ENCODE results near the gene UBXN6.

Gene UBXN6

DNA sequence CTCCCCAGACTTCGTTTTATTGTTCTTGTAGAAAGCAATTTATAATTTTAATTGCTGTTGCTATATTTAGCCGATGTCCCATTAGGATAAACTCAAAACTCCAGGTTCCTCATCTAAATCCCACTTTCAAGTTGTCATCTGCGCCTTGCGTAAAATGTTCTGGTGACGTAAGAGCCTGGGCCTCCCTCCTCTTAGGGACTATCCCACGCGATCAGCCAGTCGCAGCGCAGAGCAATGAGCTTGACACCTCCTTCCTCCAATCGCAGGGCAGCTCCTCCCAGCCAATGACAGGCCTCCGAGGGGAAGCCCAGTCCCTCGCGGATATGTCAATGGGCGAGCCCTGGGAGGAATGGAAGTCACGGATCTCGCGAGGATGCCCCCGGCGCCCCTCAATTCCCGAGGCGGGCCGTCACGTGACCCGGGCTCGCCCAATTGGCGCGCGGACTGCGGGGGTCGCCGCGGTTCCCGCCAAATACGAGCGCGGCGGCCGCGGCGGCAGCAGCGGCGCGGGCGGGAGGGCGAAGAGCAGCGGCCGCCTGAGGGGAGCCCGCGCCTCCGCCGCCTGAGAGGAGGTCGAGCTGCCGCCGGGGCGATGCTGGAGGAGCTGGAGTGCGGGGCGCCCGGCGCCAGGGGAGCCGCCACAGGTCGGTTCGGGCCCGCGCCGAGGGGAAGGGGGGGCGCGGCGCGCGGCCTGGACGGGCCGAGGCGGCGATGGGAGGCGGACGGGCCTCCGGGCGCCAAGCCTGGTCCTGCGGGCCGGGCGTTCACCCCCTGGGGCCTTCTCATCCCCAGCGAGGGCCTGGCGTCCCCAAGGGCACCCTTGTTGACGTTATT, 55.2 kb downstream of the UBXN6 start, which contains the start of gene CHAF1A:
Gene CHAF1A, plus strand, starts transcription at position 470 of the 834 bp plus-strand sequence. Its CDS starts 123 bp downstream, at position 593.
- DNase-seq = peak; percentile 100

DNA sequence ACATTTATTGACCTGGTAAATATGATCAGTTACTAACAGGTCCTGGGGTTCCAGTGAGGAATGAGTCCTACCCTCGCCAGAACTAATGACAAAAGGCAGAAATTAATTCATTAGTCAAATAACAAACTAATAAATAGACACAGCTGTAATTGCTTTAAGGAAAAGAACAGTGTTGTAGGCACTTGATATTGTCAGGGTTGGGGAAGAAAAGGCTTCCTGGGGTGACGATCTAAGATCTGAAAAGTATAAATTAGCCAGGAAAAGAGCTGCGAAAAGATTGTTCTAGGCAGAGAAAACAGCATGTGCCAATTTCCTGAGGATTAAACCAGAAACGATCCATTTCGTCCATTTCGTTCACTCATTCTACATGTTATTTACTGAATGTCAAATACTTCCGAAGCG, 55.8 kb downstream of the UBXN6 start:
- no peak for DNase-seq

DNA sequence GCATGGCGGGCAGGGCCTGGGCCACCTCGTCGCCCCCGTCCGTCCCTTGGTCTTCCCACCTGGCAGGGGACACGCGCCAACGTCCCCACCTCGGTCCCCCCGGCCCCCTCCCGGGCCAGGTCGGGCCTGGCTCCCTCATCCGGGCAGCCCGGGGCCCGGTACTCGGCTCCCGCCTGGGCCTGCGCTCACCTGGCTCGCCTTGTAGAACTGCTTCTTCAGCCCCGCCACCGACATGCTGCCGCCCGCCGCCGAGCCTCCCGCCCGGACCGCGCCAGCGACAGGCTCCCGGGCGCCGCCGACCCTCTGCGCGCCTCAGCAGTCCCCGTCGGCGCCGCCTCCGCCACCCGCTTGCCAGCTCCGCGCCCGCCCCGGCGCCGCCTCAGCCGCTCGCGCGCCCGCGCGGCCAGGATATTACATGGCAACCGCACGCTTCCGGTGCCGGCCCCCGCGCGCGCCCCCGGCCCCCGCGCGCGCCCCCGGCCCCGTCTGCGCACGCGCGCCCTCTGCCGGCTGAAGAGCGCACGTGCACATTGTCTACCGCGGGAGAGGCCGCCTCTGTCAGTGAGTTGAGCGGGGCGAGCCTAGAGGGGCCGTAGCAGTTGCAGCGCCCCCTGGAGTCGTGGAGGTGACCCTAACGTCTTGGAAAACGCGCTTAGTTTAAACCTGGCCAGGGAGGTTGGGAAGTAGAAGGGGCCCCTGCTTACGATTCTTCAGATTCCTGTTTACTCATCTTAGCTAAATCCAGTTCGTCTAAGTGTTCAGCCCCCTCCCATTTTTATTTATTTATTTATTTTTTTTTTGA, 57.3 kb downstream of the UBXN6 start, which contains the start of gene SH3GL1:
Gene SH3GL1, minus strand, starts transcription at position 413 of the 802 bp plus-strand sequence. Its CDS starts 179 bp downstream, at position 234.
- peak; percentile 92 for DNase-seq

DNA sequence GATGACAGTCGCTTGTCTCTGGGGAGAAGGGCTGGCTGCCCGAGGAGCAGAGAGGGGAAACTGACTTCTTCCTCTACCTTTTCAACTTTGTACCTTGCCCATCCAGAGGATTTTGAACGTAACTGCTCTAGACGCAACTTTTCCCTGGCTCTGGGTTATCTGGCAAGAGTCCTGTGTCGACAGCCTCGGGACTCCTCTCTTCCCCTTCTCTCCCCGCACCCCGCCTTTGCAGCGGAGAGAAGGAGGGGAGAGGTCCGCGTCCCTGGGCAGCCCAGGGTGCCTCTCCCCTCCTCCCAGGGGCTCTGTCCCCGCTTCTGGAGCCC, 57.8 kb downstream of the UBXN6 start:
- no peak for DNase-seq

DNA sequence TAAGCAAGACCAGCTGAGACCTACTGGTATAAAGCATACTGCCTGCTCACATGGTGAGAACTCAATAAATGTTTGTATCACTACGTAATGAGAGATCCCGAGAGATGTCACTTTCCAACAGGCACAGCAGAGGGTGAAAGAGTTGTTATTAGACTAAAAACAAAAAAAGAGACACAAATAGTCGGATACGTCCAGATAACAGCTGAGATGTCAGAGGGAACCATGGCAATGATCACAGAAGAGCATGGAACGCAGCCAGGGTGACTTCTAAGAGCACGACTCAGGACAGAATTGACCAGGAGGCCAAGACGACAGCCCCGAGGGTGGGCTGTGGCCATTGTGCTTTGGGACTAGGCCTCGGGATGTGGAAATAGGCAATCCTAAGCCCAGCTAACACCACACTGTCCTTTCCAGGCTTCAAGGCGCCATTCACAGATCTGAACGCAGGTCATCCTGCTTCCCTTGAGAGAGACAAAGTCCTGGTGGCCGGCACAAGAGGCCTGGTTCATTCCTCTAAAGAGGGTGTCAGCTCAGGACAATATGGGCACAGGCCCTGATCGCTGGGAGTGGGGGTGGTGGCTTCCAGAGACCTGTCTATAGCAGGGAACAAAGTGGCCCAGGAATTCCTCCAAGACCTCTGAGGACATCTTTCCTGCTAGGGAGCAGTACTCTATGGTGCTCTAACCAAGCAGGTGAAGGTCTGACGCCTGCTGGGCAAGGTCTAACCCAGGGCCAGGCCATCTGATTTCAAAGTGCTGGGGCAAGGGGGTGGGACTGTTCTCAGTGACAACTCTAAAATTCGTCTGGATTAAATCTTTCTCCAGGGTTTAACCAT, 60.4 kb downstream of the UBXN6 start:
- no peak for DNase-seq

Data from CD4-positive, alpha-beta T cell treated with Interleukin-17A for 1 hour (primary cell).